HUES64 (cell line): ENCODE results near the gene ITM2C.

Source experiments
- H3K27ac ChIP-seq: 2 replicates; pipeline ENCODE4 v1.7.0; 2013; ENCODE audit warnings: low read depth, low read length, inconsistent platforms
- H3K27me3 ChIP-seq: 2 replicates; pipeline ENCODE4 v1.6.1; 2013; ENCODE audit warnings: mild to moderate bottlenecking, low read length; ENCODE audit not compliant: insufficient read depth
- H3K36me3 ChIP-seq: 2 replicates; pipeline ENCODE4 v1.6.1; 2013; ENCODE audit warnings: mild to moderate bottlenecking, low read length; ENCODE audit not compliant: insufficient read depth
- H3K4me1 ChIP-seq: 2 replicates; pipeline ENCODE4 v1.6.1; 2013; ENCODE audit warnings: mild to moderate bottlenecking, low read length, moderate library complexity; ENCODE audit not compliant: insufficient read depth
- H3K4me3 ChIP-seq: 2 replicates; pipeline ENCODE4 v1.5.1; 2013; ENCODE audit warnings: mild to moderate bottlenecking, low read length, moderate library complexity
- H3K9ac ChIP-seq: 2 replicates; pipeline ENCODE4 v1.6.1; 2013; ENCODE audit warnings: mild to moderate bottlenecking, low read depth, low read length
- H3K9me3 ChIP-seq: 2 replicates; pipeline ENCODE4 v1.6.1; 2013; ENCODE audit warnings: low read depth, low read length; ENCODE audit not compliant: insufficient read depth
- WGBS: fragments of 150-250, 120-280 bp; methylation state at CpG from one replicate; pipeline ENCODE4 v1.1.7; 2013; ENCODE audit warnings: missing lambda C conversion rate; 5-methylcytosine and 5-hydroxymethylcytosine counted together

Gene ITM2C

GRCh38 chr2:230895536-230896345 lies 31.0 kb downstream of the ITM2C start:
- Histone ChIP-seq H3K4me1 (peaks cover 22% of the 10 kb centered on the region), H3K9ac (no peak overlapping the region), H3K27ac (no peak overlapping the region), H3K9me3 (no peaks in the 10 kb centered on the region), H3K4me3 (no peak overlapping the region), H3K36me3 (no peaks in the 10 kb centered on the region), H3K27me3 (no peaks in the 10 kb centered on the region)
- WGBS: 93% methylated on average over 6 of the region's 6 CpGs

GRCh38 chr2:230896346-230897115 lies 31.8 kb downstream of the ITM2C start:
- Histone ChIP-seq H3K4me3 (no peak overlapping the region), H3K27ac (no peak overlapping the region), H3K36me3 (no peaks in the 10 kb centered on the region), H3K27me3 (no peaks in the 10 kb centered on the region), H3K9me3 (no peaks in the 10 kb centered on the region), H3K4me1 (peaks cover 22% of the 10 kb centered on the region), H3K9ac (no peak overlapping the region)
- 91% methylated on average over 19 of the region's 19 CpGs for WGBS

GRCh38 chr2:230898016-230898712 lies 33.4 kb downstream of the ITM2C start:
- H3K9ac ChIP-seq: no peak overlapping the region
- H3K27ac ChIP-seq: no peak overlapping the region
- no peaks in the 10 kb centered on the region for H3K36me3 ChIP-seq
- H3K9me3 ChIP-seq: no peaks in the 10 kb centered on the region
- 91% methylated on average over 13 of the region's 13 CpGs for WGBS
- no peaks in the 10 kb centered on the region for H3K27me3 ChIP-seq
- H3K4me3 ChIP-seq: no peak overlapping the region
- H3K4me1 ChIP-seq: peaks cover 29% of the 10 kb centered on the region

GRCh38 chr2:230898713-230899091 lies 34.0 kb downstream of the ITM2C start:
- Histone ChIP-seq H3K27me3 (no peaks in the 10 kb centered on the region), H3K4me1 (peaks cover 26% of the 10 kb centered on the region), H3K4me3 (no peak overlapping the region), H3K36me3 (no peaks in the 10 kb centered on the region), H3K27ac (no peak overlapping the region), H3K9me3 (no peaks in the 10 kb centered on the region), H3K9ac (no peak overlapping the region)
- WGBS: 78% methylated on average over 8 of the region's 8 CpGs

- H3K4me1 ChIP-seq: peaks cover 22% of the 10 kb centered on the region
- no peak overlapping the region for H3K4me3 ChIP-seq
- no peaks in the 10 kb centered on the region for H3K9me3 ChIP-seq
- WGBS: 20% methylated on average over 5 of the region's 5 CpGs
- H3K9ac ChIP-seq: no peak overlapping the region
- H3K36me3 ChIP-seq: no peaks in the 10 kb centered on the region
- H3K27ac ChIP-seq: no peak overlapping the region
- H3K27me3 ChIP-seq: no peaks in the 10 kb centered on the region
Observed at GRCh38 chr2:230899287-230899686, 34.5 kb downstream of the ITM2C start.

- Histone ChIP-seq H3K9ac (no peak overlapping the region), H3K4me3 (no peak overlapping the region), H3K27ac (no peak overlapping the region), H3K4me1 (peaks cover 22% of the 10 kb centered on the region), H3K36me3 (no peaks in the 10 kb centered on the region), H3K27me3 (no peaks in the 10 kb centered on the region), H3K9me3 (no peaks in the 10 kb centered on the region)
- 96% methylated on average over 4 of the region's 4 CpGs for WGBS
Observed at GRCh38 chr2:230899786-230900185, 35.0 kb downstream of the ITM2C start.

GRCh38 chr2:230900336-230900995 lies 35.7 kb downstream of the ITM2C start:
- Histone ChIP-seq H3K9me3 (no peaks in the 10 kb centered on the region), H3K4me3 (no peak overlapping the region), H3K9ac (no peak overlapping the region), H3K27ac (no peak overlapping the region), H3K4me1 (peaks cover 27% of the 10 kb centered on the region), H3K27me3 (no peaks in the 10 kb centered on the region), H3K36me3 (no peaks in the 10 kb centered on the region)
- WGBS: 86% methylated on average over 10 of the region's 10 CpGs

GRCh38 chr2:230901006-230901405 lies 36.3 kb downstream of the ITM2C start:
- Histone ChIP-seq H3K4me3 (no peak overlapping the region), H3K9me3 (no peaks in the 10 kb centered on the region), H3K36me3 (no peaks in the 10 kb centered on the region), H3K27ac (no peak overlapping the region), H3K4me1 (peaks cover 33% of the 10 kb centered on the region), H3K27me3 (peaks cover 4% of the 10 kb centered on the region; the same call in 1 of the 2 replicates), H3K9ac (no peak overlapping the region)
- WGBS: 84% methylated on average over 5 of the region's 5 CpGs

- Histone ChIP-seq H3K27ac (peak overlapping the region; percentile 71; the same call in 1 of the 2 replicates), H3K9me3 (no peaks in the 10 kb centered on the region), H3K4me3 (peak overlapping the region; percentile 34), H3K27me3 (peaks cover 6% of the 10 kb centered on the region; the same call in 1 of the 2 replicates), H3K4me1 (peaks cover 33% of the 10 kb centered on the region), H3K9ac (peak overlapping the region; percentile 52), H3K36me3 (no peaks in the 10 kb centered on the region)
- 18% methylated on average over 8 of the region's 8 CpGs for WGBS
Observed at GRCh38 chr2:230902180-230902899, 37.6 kb downstream of the ITM2C start.
